Activated effector memory CD4-positive, alpha-beta T cell treated with anti-CD3 and anti-CD28 coated beads, Interleukin-2, amount 50 U/mL, for 16 hours (primary cell): ENCODE measurements around the gene DICER1.

ENCODE experiments used
- DNase-seq: peaks from one replicate; pipeline ENCODE4 v3.0.0-alpha.2; 2020

Gene DICER1

DNA sequence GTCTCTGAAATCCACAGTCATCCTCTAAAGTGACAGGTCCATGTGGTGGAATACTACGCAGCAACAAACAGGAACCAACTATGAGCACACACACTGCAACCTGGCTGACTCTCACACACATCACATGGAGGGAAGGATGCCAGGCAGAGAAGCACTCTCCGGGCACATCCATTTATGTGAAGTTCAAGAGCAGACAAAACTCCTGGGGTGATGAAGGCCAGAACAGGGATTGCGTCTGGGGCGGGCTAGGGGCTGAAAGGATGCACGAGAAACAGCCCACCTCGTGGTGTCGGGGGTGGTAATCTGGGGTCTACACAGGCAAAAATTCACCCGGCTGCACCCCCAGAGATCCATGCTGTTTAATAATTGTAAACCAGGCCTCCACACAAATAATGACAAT, 100.2 kb downstream of the DICER1 start:
- DNase-seq: no peak

DNA sequence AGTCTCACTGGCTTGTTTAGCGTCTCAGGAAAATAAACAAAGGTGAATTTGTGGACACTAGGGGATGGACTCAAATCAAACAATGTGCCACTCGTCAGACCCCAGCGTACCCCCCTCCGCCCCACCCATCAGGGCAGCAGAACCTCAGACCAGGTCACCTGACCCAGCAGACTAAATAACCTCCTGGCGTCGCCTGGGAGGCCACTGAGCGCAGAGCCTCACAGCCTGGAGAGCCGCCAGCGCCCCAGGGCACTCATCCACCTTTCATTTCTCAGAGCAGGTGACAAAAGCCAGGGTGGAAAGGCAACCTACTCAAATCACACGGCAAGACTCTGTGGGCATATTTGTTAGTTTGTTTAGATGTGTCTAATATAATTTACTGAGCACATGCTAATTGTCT, 100.9 kb downstream of the DICER1 start:
- DNase-seq: peak; percentile 30

GRCh38 chr14:95055318-95055717, 102.0 kb downstream of the DICER1 start:
- no peak for DNase-seq

GRCh38 chr14:95054346-95055280, 102.7 kb downstream of the DICER1 start:
- DNase-seq: peak; percentile 41

GRCh38 chr14:95052016-95052585, 105.2 kb downstream of the DICER1 start:
- peak; percentile 57 for DNase-seq

GRCh38 chr14:95049952-95050351, 107.4 kb downstream of the DICER1 start:
- no peak for DNase-seq

- peak; percentile 16 for DNase-seq
Observed at GRCh38 chr14:95048771-95049312, 108.5 kb downstream of the DICER1 start.

- DNase-seq: peak; percentile 34
Observed at GRCh38 chr14:95047754-95048153, 109.6 kb downstream of the DICER1 start.

DNA sequence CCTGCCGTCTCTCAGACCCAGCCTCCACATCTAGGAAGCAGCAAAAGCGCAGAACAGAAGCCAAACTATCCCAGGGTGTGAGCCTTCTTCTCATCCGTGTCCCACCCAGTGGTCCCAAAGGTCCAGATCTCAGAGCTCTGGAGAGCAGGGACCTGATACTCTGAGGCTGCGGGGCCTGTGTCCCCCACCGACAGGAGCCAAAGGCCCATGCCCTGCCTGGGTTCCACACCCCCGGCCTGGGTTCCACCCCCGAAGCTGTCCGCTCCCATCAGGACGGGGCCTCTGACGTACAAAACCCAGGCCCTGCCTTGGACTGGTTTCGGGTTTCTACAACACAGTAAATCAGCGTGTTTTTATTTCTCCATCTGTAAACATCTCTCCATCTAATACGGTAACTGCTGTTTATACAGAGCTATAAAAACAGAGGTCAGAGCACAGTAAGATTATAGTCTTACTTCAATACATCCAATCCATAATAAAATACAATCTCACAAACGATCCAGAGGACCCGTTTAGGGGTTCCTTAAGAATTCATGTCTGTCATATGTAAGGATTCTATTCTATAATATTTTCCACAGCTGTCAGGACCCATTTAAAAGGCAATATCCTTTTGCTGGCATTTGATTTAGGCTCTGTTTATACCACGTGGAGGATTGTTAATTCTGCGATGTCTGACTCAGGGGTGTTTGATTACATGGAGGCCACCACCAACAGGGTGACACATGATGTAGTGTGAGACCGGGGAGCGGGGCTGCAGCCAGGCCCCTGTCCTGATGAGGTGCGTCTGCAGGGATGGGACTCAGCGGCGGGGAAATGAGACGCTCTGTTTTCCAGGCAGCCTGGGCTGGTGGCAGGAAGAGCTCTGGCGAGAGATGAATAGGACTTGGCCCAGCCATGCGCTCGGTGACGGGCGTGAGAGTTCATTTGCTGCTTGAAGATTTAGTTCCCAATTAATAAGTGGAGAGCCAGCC, 110.3 kb downstream of the DICER1 start:
- DNase-seq: peak; percentile 10

- peak; percentile 30 for DNase-seq
Observed at GRCh38 chr14:95045836-95046430, 111.4 kb downstream of the DICER1 start.

DNA sequence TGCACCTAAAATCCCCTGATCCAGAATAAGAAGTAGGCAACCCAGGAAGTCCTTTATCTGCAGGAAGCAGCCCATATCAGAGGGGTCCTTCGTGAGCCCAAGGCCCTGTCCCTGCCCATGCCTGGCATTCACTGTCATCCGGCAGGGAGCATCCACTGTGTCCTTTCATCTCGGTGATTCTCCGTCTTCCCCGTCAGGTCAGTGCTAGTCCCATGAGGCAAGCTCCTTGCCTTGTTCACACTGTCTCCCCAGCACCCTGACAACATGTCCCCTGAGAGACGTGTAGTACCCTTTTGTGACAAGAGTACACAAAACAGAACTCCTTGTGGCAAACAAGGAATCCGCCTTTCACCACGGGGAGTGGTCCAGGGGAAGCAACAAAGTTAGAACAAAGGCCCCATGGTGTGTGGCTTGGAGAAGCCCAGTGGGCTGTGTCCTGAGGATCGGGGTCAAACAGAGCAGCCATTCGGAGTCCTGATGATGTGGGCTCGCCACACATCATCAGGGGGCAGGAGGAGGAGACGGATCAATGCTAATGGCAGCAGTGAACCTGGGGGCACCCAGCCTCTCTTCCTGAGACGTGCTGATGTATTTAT, 112.1 kb downstream of the DICER1 start:
- DNase-seq: peak; percentile 34

- no peak for DNase-seq
Observed at GRCh38 chr14:95044463-95045105, 112.7 kb downstream of the DICER1 start.

DNA sequence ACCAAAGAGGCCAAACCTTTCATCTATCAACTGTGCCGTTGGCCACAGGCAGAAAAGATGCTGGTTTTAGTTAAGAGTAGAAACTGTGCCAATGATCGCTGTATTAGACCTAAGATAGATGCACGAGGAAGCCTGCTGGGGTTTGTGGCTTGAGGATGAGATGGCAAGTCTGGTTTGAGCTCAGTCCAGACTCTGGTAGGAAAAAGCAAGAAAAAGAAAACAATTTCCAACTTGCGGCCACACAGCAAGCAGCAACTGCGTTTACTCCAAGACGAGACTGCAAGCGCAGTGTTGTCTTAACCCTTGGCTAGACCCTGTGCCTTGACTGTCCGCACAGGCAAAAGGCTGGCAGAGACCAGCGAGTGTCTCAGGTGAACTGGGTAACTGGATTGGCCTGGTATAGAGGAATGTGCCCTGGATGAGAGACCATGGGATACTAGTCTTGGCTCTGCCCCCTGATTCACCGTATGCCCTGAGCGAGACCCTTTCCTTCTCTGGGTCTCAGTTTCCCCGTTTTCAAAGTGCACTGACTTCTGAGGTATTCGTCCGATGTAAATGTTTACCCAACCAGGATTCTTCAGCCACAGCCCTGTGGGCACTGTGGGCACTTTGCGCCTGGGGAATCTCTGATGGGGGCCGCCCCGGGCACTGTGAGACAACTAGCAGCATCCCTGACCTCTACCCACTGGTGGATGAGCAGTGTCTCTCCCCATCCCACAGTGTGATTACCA, 113.4 kb downstream of the DICER1 start:
- peak; percentile 38 for DNase-seq

GRCh38 chr14:95043314-95043713, 114.0 kb downstream of the DICER1 start:
- peak; percentile 33 for DNase-seq

- DNase-seq: peak; percentile 19
Observed at GRCh38 chr14:95041477-95042020, 115.8 kb downstream of the DICER1 start.

GRCh38 chr14:95040708-95041476, 116.4 kb downstream of the DICER1 start:
- peak; percentile 38 for DNase-seq

GRCh38 chr14:95039993-95040348, 117.4 kb downstream of the DICER1 start:
- peak; percentile 55 for DNase-seq

DNA sequence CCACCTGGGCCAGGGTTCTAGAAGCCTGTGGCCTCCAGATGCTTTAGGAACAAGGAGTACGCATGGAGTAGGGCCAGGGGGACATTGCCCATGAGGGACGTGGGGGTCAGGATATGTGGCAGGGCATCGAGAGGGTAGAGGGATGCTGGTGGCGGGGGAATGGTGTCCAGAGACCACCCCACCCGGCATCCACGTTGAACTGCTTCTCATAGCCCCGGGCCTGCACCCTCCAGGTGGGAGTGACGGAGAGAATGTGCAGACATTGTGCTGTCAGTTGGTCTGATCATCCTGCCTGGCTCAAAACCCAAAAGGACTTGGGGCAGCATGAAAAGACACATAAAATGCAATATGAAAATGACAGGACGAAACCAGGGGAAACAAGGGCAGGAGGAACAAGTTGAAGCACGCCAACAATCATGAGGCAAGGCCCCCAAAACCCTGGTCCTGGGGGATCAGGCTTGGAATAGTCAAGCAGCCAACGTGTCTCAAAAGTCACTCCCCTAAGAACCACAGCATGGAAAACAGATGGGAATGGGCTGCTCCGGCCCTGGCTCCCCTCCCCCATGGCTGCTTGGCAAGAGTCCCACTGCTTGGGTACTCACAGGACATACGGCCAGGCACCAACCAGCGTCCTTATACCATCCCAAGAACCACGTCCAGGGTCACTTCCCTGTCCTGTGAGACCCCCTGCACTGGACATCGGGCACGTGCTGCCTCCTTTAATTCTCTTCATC, 117.9 kb downstream of the DICER1 start:
- peak; percentile 37 for DNase-seq
